AG20443 (cell line): ENCODE measurements around the gene DACH1.

ENCODE experiments used
- DNase-seq: peaks from one replicate; pipeline ENCODE4 v3.0.0; 2012; ENCODE audit warnings: low spot score, mixed read lengths

Gene DACH1

DNA sequence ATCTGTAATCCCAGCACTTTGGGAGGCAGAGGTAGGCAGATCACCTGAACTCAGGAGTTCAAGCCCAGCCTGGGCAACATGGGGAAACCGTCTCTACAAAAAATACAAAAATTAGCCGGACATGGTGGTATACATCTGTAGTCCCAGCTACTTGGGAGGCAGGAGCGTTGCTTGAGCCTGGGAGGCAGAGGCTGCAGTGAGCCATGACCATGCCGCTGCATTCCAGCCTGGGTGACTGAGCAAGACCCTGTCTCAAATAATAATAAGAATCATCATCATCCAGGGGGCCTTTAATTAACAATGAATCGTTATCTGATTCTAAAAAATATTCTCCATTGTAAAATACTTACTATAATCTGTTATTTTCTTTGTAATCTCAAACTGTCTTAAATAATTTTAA is 283.4 kb downstream of the DACH1 start:
- no peak for DNase-seq

DNA sequence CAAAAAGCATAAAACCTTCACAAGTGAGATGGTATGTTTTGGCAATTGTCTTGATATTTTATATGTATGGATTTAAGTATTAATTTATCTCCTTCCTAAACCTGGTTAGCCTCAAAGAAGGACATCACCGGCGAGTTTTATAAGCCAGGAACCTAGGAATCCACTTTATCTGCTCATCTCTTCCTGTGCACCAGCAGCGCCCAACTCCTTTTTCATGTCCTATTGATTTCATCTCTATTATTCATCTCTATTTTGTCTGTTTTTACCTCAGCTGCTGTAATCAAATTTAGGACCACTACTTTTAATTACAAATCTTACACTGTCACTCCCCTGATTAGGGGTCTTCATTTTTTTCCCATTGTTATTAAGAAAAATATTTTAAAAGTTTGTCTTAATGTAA is 286.4 kb downstream of the DACH1 start:
- DNase-seq = no peak

DNA sequence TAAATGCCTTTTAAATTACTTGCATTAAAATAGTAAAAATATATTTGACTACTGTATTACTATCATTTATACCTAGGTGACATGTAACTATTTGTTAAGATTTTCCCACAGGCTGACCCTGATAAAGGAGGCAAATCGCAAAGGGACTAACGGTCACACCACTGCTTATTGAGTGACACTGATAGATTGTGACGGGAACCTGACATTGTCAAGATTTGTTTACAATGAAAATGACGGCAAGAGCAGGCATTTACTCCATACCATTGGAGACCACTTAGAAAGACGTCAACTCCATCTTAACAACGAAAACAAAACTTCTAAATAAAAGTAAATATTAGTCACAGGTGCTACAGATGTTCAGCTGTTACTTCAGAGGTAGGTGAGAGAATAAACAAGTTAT is 289.0 kb downstream of the DACH1 start:
- no peak for DNase-seq

DNA sequence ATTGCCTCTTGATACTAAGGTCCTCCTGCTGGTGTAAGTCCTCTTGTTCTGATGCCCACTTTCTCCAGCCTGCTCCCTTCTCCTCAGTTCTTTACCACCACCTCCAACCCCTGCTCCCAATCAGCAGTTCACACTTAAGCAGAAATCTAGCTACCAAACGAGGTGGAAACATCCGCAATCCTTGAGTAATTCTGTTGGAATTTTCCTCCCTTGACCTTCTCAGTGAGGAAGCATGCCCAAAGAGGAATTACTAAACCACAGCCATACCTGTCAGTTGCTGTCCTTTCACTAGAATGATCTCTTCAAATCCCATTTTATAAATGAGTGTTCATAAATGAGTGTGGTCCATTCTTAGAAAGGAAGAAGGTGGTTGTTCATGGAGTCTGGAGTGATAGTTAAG is 289.9 kb downstream of the DACH1 start:
- no peak for DNase-seq

DNA sequence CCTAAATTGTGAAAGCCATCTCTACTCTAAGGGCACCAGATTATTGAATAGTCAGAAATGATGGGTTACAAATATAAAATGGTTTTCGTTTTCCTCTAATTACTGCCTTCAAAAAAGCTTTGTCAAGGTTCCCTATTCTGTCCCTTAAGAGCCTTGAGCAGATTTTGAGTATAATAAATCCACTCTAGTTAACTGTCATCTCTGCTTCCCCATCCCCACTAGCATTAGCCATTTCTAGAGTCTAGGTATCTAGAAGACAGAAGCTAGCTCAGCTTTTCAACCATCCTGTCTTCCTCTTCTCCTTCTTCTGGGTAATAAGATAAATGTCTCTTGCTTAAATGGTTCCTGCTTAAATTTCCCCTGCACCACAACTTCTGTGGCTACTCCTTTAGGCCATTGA is 290.4 kb downstream of the DACH1 start:
- DNase-seq = no peak

DNA sequence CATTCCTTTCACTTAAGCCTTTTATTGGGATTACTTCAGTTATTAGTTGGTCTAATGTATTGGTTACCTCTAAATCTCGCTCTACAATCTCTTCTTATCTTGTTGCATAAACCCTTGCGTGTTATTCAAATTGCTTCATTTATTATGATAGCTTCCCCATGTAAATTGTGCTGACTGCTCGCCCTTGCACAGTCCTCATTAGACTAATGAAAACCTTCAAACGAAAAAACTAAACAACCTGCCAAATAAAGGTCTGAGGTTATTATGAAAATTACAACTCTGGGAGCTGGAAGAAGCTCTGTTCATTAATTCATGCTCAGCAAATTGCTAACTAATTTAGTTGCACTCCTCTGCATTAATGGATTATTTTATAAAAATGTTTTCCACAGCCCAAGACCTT is 320.1 kb downstream of the DACH1 start:
- DNase-seq = no peak

DNA sequence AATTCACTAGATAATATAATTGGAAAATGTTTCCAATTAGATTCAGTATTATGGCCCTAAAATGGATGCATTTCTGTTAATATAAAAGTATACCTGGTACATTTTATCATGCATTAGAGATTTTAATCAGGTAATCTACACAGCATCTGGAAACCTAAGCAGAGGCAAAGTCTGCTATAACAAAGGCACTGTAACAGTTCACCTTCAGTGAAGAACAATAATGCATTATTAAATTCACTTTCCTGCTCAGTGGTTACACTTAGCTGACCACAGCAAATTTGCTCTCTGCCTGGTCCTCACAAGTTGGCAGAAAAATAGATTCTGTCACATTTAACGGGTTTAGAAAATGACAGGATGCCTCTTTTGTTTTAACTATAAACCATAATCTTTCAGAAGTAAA is 326.9 kb downstream of the DACH1 start:
- no peak for DNase-seq

DNA sequence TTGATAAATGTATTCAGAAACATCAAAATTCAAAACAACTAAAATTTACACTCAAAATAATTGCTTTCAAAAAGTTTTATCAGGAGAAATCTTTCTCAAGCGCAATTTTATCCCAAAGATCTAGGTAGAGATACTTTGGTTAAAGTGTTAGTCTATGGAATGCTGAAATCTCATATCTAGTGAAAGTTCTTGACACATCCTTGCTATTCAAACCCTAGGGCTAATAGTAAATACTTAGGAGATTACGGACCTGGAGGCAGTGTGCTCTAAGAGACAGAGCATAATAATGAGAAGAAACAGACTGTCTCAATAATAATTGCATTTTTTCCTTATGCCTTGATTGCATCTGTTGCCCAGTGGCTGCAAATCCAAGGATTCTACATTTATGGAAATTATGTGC is 330.8 kb downstream of the DACH1 start:
- DNase-seq = no peak

DNA sequence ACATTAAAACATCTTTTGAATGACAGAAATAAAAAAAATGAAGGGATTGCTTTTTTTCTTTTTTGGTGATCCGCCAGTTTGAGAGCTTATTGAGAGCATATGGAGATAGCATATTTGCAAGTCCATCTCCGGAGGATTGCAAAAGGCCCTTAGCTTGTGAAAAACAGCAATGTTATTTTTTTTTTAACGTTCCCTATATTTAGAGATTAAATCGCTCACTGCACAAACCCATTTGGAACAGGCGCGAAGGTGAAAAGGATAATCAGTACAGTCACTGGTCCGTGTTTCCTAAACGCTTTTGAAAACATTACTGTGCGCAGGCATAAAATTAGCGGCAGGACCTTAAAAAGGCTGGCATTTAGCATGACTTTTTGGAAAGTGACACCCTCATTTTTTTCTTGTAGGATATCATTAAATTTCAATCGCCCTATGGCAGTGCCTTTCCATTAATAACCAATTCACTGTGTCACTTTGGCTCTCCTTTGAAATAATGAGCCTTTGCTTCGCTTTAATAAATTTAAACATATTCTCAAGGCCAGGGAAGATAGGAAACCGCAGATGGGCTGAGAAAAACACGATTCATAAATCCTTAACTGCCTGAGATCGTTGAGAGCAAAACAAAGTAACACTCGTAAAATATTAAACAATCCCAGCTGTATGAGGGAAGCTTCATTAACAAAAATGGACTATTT is 342.2 kb downstream of the DACH1 start:
- no peak for DNase-seq

DNA sequence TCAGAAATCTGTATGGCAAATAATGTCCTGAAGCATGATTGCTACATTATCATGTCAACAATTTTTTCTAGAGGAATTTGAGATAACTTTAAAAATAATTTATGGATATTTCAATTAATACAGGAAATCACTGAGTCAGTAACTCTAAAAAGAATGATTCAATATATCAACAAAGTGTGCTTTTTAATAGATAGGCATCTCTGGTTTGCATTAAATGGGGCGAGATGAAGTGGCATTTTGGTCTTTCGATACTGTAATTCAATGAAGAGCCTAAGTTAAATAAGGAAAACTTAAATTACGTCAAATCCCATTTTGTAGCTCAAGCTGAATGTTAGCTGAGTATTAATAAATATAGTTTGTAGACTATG is 342.8 kb downstream of the DACH1 start:
- no peak for DNase-seq

DNA sequence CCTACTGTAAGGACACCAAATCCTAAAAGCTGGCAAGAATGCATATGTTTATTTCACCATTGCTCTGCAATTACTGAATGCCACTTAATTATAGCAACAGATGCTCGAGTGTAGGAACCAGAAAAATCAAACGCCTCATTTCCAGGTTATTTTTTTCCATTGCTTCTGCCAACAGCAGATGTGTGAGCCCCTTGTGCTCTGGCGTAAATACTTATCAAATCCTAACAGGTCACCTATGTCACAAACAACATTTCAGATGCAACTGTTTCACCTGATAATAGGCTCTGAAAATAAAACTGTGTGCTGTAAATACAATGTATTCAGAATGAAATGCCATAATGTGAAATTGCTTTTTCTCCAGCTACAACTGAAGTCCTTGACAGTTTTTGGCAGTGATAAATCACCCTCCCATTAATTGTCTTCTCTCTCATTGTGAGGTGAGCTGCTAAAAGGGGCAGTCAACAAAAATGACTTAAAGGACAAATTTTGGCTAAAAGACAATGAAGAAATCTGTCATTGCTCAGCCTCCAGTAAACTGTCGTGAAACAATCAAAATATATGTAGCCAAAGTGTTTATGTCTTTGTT is 344.0 kb downstream of the DACH1 start:
- no peak for DNase-seq

DNA sequence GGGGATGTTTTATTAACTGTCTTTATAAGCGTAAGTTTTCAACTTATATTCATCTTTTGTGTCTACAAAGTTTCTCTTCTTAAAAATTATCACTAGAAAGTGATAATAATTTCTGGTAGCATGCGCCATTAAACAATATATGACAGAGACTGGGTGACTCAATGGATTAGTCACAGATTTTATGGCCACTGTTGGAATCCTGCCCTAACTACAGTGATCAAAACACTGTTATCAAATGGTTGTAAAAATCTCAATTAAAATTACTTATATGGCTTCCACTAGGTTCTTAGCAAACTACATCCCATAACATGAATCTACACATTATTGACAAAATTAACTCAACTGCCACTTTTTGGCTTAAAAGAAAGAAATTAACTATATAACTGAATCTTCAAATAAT is 350.0 kb downstream of the DACH1 start:
- no peak for DNase-seq

DNA sequence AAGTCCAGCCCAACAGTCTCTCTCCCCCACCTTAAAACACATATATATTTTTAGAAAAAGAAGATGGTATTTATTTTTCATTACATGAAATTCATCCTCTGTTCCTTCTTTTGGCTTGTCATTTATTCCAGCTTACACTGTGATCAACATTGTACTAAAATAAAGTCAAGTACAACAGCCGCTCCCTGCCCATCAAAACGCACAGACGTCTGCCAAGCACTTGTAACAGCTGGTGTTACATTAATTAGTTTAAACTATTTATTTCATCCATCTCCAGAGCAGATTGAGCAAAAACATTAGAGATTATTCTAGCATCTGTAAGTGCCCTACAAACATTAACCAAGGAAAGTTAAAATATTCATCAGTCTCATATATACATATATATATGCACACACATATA is 350.5 kb downstream of the DACH1 start:
- no peak for DNase-seq

DNA sequence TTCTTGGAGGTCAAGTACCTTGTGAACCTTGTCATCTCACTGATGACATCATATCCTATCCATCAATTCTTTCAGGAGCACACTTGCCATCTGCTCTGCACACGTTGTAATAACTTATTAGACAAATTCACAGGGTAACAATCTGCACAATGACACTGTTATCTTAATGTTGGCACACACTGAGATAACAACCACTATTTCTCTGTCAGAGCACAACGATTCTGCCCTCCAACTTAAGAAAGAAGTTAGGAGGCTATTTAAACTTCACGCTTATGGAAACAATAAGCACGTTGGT is 351.3 kb downstream of the DACH1 start:
- DNase-seq = no peak

DNA sequence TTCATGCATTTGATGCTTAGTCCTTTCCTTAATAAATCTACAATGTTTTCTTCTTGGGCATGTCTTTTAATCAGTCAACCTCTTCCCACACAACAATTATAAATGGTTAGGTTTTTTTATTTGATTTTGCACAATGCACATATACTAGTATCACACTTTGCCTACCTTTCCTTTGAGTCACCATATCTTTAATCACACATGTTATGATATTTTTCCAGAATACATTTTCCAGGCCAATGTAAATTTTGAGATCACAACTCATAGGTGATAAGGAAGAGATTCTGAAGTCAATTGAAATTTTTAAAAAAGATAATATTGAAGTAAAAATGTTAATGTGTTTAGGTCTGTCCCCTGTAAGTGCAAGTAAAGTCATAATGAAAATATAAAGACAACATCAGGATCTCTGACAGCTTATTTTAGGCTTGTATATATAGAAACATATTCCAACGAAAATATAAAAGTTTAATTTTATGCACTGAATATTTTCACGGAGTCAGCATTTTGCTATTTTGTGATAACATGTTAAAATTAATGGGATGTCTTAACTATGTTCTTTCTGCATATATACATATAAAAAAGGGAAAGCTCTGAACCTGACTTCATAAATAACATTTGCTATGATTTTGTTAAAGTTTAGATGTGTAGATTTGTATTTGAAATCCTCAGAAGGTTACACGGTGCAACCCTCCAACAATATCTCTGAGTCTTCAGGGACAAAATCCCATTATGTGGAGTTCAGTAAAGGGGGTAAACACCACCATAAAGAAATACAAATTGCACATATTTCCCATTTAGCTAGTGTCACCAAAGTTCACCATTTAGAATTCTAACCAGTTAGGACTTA is 351.9 kb downstream of the DACH1 start:
- no peak for DNase-seq

DNA sequence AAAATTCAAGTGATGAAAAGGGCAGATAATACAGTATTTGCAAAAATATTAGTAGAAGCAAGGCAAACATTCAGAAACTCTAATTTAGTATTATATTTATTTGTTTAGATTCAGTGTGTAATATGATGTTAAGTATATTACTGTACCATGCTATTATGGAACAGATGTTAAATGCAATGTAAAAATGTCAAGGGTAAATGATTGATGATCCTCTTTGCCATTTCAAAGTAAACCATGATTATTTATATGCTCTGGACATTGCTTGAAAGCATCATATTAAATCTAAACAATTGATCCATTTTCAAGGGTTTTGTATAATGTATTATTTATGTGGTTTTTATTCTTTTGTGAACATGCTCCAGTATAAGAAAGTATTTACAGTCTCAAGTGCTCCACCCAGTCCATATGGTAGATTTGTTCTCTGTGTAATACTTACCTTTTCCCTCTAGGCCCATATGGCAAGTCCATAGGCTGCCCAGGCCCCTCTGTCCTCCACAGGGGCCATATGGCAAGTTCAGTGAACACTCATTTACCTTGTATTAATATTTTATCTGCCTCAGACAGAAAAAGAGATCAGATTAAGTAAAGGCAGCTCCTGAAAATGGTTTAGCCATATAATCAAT is 353.5 kb downstream of the DACH1 start:
- no peak for DNase-seq

DNA sequence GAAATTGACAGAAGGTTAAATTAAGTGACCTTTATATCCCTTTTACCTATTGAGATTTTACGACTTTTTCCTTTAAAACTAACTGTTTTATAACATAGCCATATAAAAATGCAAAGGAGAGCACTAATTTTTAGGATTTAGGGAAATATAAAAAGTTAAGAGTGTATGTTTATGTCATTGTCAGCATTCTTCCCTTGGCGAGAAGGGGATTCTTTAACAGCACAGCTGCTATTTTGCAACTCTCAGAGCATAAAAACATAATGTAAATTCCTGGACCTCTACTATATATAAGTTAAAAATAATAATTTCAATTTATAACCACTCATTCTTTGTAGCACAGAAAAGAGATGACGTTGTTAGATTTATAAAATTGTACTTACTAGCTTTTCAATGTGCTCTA is 363.2 kb downstream of the DACH1 start:
- DNase-seq = no peak

DNA sequence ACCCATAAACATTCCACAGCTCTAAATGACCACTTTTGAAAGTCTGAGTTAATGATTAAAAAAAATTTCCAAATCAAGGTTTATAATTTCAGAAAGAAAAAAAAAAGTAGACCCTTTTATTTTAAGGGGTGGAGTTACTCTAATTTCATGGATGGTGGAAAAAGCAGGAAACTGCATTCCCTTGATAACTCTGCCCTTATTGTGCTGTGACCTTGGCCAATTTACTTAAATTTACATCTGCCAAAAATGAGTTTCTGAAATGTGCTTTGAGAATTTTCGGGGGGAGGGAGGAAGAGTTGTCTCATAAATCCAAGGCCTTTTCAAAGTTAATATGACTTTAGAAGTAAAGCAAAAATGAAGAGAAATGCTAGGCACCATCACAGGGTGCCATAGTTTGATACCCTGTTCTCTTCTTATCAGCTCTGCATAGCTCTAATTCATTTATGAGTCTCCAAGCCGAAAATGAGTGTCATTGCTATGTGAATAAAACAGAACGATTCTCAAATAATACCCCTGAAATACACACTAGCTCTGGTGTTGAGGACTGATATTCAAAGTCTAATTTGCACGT is 367.0 kb downstream of the DACH1 start:
- DNase-seq = no peak

DNA sequence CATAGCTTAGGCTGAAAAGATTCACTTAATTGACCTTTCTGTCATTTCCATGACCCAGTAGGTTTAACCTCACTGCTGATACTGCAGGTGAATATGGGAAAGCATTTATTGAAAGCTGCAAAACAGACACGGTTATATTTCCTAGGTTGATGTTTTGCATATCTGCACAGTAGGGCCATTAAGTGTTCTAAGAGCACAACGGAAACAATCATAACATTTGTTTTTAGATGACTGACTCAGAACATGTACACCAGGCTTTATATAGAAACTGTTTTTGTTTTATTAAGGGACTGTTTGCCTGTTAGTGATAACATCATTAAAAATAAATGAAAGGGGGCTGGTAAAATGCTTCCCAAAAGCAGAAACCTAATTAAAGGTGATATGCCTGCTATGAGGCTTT is 367.8 kb downstream of the DACH1 start:
- DNase-seq = no peak

DNA sequence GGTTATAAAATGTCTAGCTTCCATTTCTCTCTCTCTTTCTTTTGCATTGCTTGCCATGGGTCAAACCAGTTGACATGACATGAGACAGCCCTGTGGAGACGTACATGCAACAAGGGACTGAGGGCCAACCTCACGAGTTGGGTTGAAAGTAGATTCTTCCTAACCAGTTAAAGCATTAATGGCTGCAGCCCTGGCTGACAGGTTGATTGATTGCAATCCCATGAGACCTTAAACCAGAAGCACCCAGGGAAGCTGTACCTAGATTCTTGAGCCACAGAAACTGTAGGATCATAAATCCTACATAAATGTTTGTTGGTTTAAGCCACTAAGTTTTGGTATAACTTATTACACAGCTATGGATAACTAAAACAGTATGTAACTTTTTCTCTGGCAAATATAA is 373.8 kb downstream of the DACH1 start:
- no peak for DNase-seq

DNA sequence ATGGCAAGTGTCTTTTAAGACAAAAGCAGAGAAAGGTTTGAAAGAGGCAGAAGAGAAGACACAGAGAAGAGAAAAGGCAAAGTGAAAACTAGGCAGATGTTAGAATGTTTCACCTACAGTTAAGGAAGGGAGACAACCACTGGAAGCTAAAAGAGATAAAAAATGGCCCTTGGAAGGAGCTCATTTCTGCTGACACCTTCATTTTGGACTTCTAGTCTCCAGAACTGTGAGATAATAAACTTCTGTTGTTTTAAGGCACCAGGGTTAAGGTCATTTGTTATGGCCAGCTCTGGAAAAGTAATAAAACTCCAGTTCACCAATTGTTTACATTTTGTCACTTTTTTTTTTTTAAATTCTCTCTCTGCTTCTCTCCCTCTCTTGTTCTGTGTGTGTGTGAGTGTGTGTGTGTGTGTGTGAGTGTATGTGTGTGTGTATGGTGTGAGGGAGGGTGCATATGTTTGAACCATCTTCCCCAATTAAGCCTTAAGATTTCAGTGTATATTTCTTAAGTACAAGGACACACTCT is 374.6 kb downstream of the DACH1 start:
- DNase-seq = no peak

DNA sequence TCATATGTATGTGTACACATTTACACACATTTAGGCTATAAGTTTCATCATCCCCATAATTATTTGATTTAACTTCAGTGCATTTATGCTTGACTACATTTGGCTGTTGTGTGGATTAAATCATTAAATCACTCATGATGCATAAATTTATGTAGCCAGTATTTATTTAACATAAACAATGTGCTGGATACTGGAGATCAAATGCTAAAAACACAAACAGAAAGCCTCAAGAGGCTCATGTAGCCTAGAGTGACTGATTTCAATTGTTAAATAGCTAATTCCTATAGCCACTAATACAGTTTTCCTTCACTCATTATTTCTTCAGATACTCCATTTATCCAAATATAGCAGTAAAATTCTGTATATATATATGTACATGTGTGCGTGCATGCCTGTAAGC is 376.0 kb downstream of the DACH1 start:
- DNase-seq = no peak

DNA sequence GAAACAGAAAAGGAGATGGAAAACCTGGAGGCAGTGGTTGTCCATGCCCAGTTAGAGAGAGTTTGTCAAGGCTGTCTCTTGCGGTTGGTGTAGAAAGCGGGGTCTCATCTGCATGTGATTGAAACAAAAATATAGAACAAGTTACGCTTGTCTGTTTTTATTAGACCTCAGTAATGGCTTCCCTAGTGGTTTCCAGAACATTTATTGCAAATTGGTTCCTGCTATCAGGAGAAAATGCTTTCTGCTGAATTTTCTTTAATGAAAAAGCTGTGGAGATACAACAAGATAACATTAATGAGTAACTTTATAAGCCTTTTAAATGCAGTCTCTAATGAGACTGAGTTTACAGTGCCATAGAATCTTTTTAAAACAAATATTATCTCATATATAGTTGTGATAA is 378.0 kb downstream of the DACH1 start:
- DNase-seq = no peak
